Spinal cord (tissue), 10 donors: ENCODE measurements around the gene POLR3H. TPM values are rescaled to one million over a fixed set of nuclear protein-coding genes. Genes with fewer than 3 reads are reported as not detected.
A peak's percentile ranks its signal among the peaks of the same experiment; 100 is the strongest.
"Not testable (repeated sequence)": the region's sequence is repeated elsewhere in the genome, so short reads cannot be mapped to it uniquely, and the experiment has no call there.

ENCODE experiments used
- DNase-seq, 6 donors: peaks; one replicate each; pipeline versions ENCODE4 v3.0.0 to v3.0.0-alpha.2; 2013 to 2015; ENCODE audit warnings: low spot score in 6 of 6, low read depth in 4 of 6
- H3K27ac ChIP-seq: one replicate; pipeline ENCODE4 v1.5.1; 2013; ENCODE audit warnings: low read depth, low read length, control low read depth
- H3K27me3 ChIP-seq: one replicate; pipeline ENCODE4 v1.6.1; 2013; ENCODE audit warnings: low read length; ENCODE audit not compliant: control insufficient read depth, insufficient read depth
- H3K36me3 ChIP-seq: one replicate; pipeline ENCODE4 v1.6.1; 2013; ENCODE audit warnings: low read length; ENCODE audit not compliant: control insufficient read depth, insufficient read depth
- H3K4me1 ChIP-seq: one replicate; pipeline ENCODE4 v1.6.1; 2013; ENCODE audit warnings: low read length; ENCODE audit not compliant: control insufficient read depth, insufficient read depth
- H3K4me3 ChIP-seq: one replicate; pipeline ENCODE4 v1.5.1; 2013; ENCODE audit warnings: low read depth, low read length, control low read depth
- H3K9me3 ChIP-seq: one replicate; pipeline ENCODE4 v1.6.1; 2013; ENCODE audit warnings: low read length; ENCODE audit not compliant: control insufficient read depth, insufficient read depth
- WGBS: methylation state at CpG from one replicate; pipeline ENCODE4 v1.1.5; 2013; ENCODE audit warnings: missing lambda C conversion rate; ENCODE audit not compliant: insufficient coverage; 5-methylcytosine and 5-hydroxymethylcytosine counted together
- polyA plus RNA-seq, 2 donors: library from polyadenylated mRNA; unstranded; fragments of 120-200 nt; gene quantifications; one replicate each; pipeline ENCODE4 v1.2.1, GENCODE V29; 2013; ENCODE audit not compliant: insufficient read length in 2 of 2
- total RNA-seq, 2 donors: library from RNA; depleted of rRNA in 1 of 2; stranded (reverse); fragments of 120-200 nt in 1 of 2; fragments of >200 nt in 1 of 2; gene quantifications; one replicate each; pipeline versions ENCODE4 v1.2.3 to v1.2.4, GENCODE V29; 2013 to 2014
- donor health status: healthy.

POLR3H gene
- total and polyA plus RNA-seq, 4 donors: 17.9 to 91.5 (median 57.9) TPM

- no peak overlapping the region for H3K27ac ChIP-seq
- H3K4me3 ChIP-seq: no peak overlapping the region
- no peaks in the 10 kb centered on the region for H3K9me3 ChIP-seq
- H3K36me3 ChIP-seq: peaks cover 96% of the 10 kb centered on the region
- H3K4me1 ChIP-seq: peaks cover 12% of the 10 kb centered on the region
- WGBS: 93% methylated on average over 12 of the region's 12 CpGs
- no peaks in the 10 kb centered on the region for H3K27me3 ChIP-seq
- no peak for DNase-seq
Observed at GRCh38 chr22:41579297-41579996, 35.2 kb upstream of the POLR3H start.

DNA sequence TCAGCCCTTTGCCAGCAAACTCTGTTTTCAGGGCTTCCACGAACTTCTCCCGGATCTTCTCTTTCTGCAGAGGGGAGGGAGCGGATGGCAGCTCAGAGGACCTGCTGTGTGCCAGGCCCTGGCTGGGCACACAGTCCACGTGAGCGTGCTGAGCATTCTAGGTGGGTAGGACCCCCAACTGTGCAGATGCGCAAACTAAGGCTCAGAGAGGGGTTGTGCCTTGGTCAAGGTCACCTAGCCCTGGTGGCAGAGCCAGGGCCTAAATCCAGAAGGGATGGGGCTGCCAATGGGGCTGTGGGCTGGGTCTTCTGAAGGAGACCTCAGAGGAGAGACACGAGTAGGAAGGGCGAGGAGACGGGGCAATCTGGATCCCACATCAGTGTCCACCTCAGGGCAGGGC is 34.5 kb upstream of the POLR3H start:
- WGBS: 88% methylated on average over 8 of the region's 9 CpGs
- Histone ChIP-seq H3K27me3 (no peaks in the 10 kb centered on the region), H3K27ac (no peak overlapping the region)

GRCh38 chr22:41578114-41578513 is 33.8 kb upstream of the POLR3H start:
- 95% methylated on average over 8 of the region's 8 CpGs for WGBS
- peaks cover 12% of the 10 kb centered on the region for H3K4me1 ChIP-seq
- H3K4me3 ChIP-seq: no peak overlapping the region
- H3K27me3 ChIP-seq: no peaks in the 10 kb centered on the region
- H3K9me3 ChIP-seq: no peaks in the 10 kb centered on the region
- no peak for DNase-seq
- no peak overlapping the region for H3K27ac ChIP-seq
- peaks cover 94% of the 10 kb centered on the region for H3K36me3 ChIP-seq

More for the DNA sequence above, 34.5 kb upstream of the POLR3H start:
- peaks cover 95% of the 10 kb centered on the region for H3K36me3 ChIP-seq
- H3K4me3 ChIP-seq: no peak overlapping the region
- no peaks in the 10 kb centered on the region for H3K9me3 ChIP-seq
- H3K4me1 ChIP-seq: peaks cover 12% of the 10 kb centered on the region
- DNase-seq: no peak

GRCh38 chr22:41576877-41577276 is 32.6 kb upstream of the POLR3H start:
- 53% methylated on average over 9 of the region's 9 CpGs for whole genome bisulfite sequencing
- Histone ChIP-seq H3K4me3 (no peak overlapping the region), H3K27me3 (no peaks in the 10 kb centered on the region), H3K4me1 (peaks cover 8% of the 10 kb centered on the region), H3K27ac (no peak overlapping the region), H3K9me3 (no peaks in the 10 kb centered on the region), H3K36me3 (peaks cover 92% of the 10 kb centered on the region)
- DNase-seq: peak in 1 of 6 donors; percentile 58

GRCh38 chr22:41575533-41575932 is 31.3 kb upstream of the POLR3H start:
- H3K4me1 ChIP-seq: peaks cover 8% of the 10 kb centered on the region
- H3K27ac ChIP-seq: no peak overlapping the region
- no peaks in the 10 kb centered on the region for H3K27me3 ChIP-seq
- no peak overlapping the region for H3K4me3 ChIP-seq
- H3K36me3 ChIP-seq: peaks cover 86% of the 10 kb centered on the region
- DNase-seq: no peak
- no peaks in the 10 kb centered on the region for H3K9me3 ChIP-seq
- WGBS: 87% methylated on average over 14 of the region's 15 CpGs

DNA sequence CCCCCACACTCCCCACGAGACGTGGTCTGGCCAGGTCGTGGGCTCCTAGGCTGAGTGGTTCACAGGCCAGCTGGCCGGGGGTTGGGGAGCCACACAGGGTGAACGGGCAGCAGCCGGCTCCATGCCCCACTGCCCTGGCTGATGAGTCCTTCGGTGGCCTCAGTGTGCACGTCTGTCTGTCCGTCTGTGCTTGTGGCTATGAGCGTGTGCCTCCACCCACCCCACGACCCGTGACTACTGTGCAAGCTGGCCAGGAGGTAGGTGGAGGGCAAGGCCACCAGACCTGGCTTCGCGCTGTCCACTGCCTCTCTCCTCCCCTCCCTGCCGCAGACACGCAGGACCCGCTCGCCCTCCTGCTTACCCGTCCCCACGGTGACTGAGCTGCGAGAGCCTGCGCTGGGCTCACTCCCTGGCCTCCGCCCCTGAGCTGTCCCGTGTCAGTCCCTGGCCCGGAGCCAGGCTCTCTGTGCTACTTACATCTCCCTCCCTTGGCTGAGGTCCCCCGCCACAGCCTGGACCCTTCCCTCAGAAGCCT is 30.6 kb upstream of the POLR3H start:
- Histone ChIP-seq H3K27ac (no peak overlapping the region), H3K9me3 (no peaks in the 10 kb centered on the region), H3K36me3 (peaks cover 80% of the 10 kb centered on the region), H3K27me3 (no peaks in the 10 kb centered on the region), H3K4me3 (no peak overlapping the region), H3K4me1 (peaks cover 11% of the 10 kb centered on the region)
- DNase-seq: peak in 1 of 6 donors; percentile 48
- 54% methylated on average over 23 of the region's 26 CpGs for WGBS

GRCh38 chr22:41573677-41574076 is 29.4 kb upstream of the POLR3H start:
- WGBS: 92% methylated on average over 11 of the region's 11 CpGs
- Histone ChIP-seq H3K27me3 (no peaks in the 10 kb centered on the region), H3K27ac (no peak overlapping the region), H3K4me1 (peaks cover 22% of the 10 kb centered on the region), H3K36me3 (peaks cover 71% of the 10 kb centered on the region), H3K9me3 (no peaks in the 10 kb centered on the region), H3K4me3 (no peak overlapping the region)
- DNase-seq: no peak

- H3K27ac ChIP-seq, H3K4me3 ChIP-seq, H3K27me3 ChIP-seq, DNase-seq, H3K9me3 ChIP-seq: not testable (repeated sequence)
- H3K4me1 ChIP-seq: peaks cover 36% of the 10 kb centered on the region
- H3K36me3 ChIP-seq: peaks cover 57% of the 10 kb centered on the region
- 100% methylated on average over 3 of the region's 3 CpGs for WGBS
Observed at GRCh38 chr22:41572305-41572704, 28.0 kb upstream of the POLR3H start.

GRCh38 chr22:41571786-41572185 is 27.5 kb upstream of the POLR3H start:
- H3K27me3 ChIP-seq: no peaks in the 10 kb centered on the region
- DNase-seq: no peak
- no peaks in the 10 kb centered on the region for H3K9me3 ChIP-seq
- 97% methylated on average over 13 of the region's 14 CpGs for WGBS
- peaks cover 38% of the 10 kb centered on the region for H3K4me1 ChIP-seq
- no peak overlapping the region for H3K4me3 ChIP-seq
- H3K36me3 ChIP-seq: peaks cover 52% of the 10 kb centered on the region
- H3K27ac ChIP-seq: no peak overlapping the region

DNA sequence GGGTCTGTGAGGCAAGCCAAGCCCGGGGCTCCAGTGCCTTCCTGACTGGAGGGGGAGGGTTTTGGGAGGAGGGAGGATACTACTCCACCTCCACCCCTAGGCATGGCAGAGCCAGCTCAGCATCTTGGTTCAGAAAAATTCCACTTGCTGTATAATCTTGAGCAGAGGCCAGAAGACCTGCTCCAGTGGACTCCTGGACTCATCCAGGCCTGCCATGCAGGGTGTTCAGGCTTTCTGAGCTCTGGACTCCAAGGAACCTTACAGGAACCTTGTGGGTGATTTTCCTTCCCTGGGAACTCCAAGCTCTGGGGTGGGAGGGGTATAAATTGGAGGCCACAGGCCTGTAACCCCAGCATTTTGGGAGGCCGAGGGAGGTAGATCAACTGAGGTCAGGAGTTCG is 26.0 kb upstream of the POLR3H start:
- no peaks in the 10 kb centered on the region for H3K27me3 ChIP-seq
- peaks cover 42% of the 10 kb centered on the region for H3K4me1 ChIP-seq
- no peaks in the 10 kb centered on the region for H3K9me3 ChIP-seq
- WGBS: no CpG with 5 or more reads among the region's 3 CpGs
- no peak overlapping the region for H3K4me3 ChIP-seq
- DNase-seq: no peak
- no peak overlapping the region for H3K27ac ChIP-seq
- peaks cover 36% of the 10 kb centered on the region for H3K36me3 ChIP-seq
